ENCODE results near the gene TMEM117.

The TMEM117 gene

GRCh38 chr12:44046732-44047417, 211.0 kb downstream of the TMEM117 start:
- TF ChIP-seq CTCF (IDR thresholded peaks at IDR 0.05; ENCODE audit: low read depth, low read length), result no peak
- Histone ChIP-seq H3K4me1 (no peaks in the 10 kb centered on the region), H3K27me3 (no peaks in the 10 kb centered on the region), H3K36me3 (no peaks in the 10 kb centered on the region), H3K9me3 (no peaks in the 10 kb centered on the region), H3K4me3 (ENCODE audit: low read depth, low read length) (no peak overlapping the region)
- no peak for DNase-seq

GRCh38 chr12:44052554-44052953, 216.7 kb downstream of the TMEM117 start:
- Histone ChIP-seq H3K27me3 (no peaks in the 10 kb centered on the region), H3K4me1 (no peaks in the 10 kb centered on the region), H3K36me3 (no peaks in the 10 kb centered on the region), H3K9me3 (no peaks in the 10 kb centered on the region), H3K4me3 (ENCODE audit: low read depth, low read length) (no peak overlapping the region)
- TF ChIP-seq CTCF (IDR thresholded peaks at IDR 0.05; ENCODE audit: low read depth, low read length), result no peak
- DNase-seq, result no peak

- Histone ChIP-seq H3K4me1 (no peaks in the 10 kb centered on the region), H3K27me3 (no peaks in the 10 kb centered on the region), H3K4me3 (ENCODE audit: low read depth, low read length) (no peak overlapping the region), H3K36me3 (no peaks in the 10 kb centered on the region), H3K9me3 (no peaks in the 10 kb centered on the region)
- TF ChIP-seq CTCF (IDR thresholded peaks at IDR 0.05; ENCODE audit: low read depth, low read length), result no peak
- DNase-seq, result no peak
Observed at GRCh38 chr12:44053549-44054127, 217.8 kb downstream of the TMEM117 start.

GRCh38 chr12:44054281-44054680, 218.4 kb downstream of the TMEM117 start:
- no peaks in the 10 kb centered on the region for H3K36me3 ChIP-seq
- H3K4me3 ChIP-seq (ENCODE audit: low read depth, low read length), result no peak overlapping the region
- DNase-seq, result no peak
- H3K9me3 ChIP-seq, result no peaks in the 10 kb centered on the region
- H3K4me1 ChIP-seq, result no peaks in the 10 kb centered on the region
- TF ChIP-seq CTCF (IDR thresholded peaks at IDR 0.05; ENCODE audit: low read depth, low read length), result no peak
- no peaks in the 10 kb centered on the region for H3K27me3 ChIP-seq

- TF ChIP-seq CTCF (IDR thresholded peaks at IDR 0.05; ENCODE audit: low read depth, low read length), result no peak
- no peak for DNase-seq
- Histone ChIP-seq H3K36me3 (no peaks in the 10 kb centered on the region), H3K9me3 (no peaks in the 10 kb centered on the region), H3K27me3 (no peaks in the 10 kb centered on the region), H3K4me1 (no peaks in the 10 kb centered on the region), H3K4me3 (ENCODE audit: low read depth, low read length) (no peak overlapping the region)
Observed at GRCh38 chr12:44058366-44058765, 222.5 kb downstream of the TMEM117 start.

GRCh38 chr12:44059476-44059875, 223.6 kb downstream of the TMEM117 start:
- no peaks in the 10 kb centered on the region for H3K9me3 ChIP-seq
- TF ChIP-seq CTCF (IDR thresholded peaks at IDR 0.05; ENCODE audit: low read depth, low read length), result no peak

More at GRCh38 chr12:44059476-44059875, 223.6 kb downstream of the TMEM117 start:
- Histone ChIP-seq H3K27me3 (no peaks in the 10 kb centered on the region), H3K4me1 (no peaks in the 10 kb centered on the region), H3K4me3 (ENCODE audit: low read depth, low read length) (no peak overlapping the region), H3K36me3 (no peaks in the 10 kb centered on the region)
- DNase-seq, result no peak

All from BE2C (cell line).